DND-41 (cell line): ENCODE measurements around the gene DVL2.

Experiments used
- EZH2 ChIP-seq: IDR thresholded peaks from 3 replicates; pipeline ENCODE4 v1.6.1; 2012; ENCODE audit warnings: borderline replicate concordance, low read depth, mild to moderate bottlenecking, moderate library complexity, low read length, inconsistent platforms; ENCODE audit not compliant: severe bottlenecking
- TF ChIP-seq, protein P1 (sequence below): IDR thresholded peaks from 2 replicates; pipeline ENCODE4 v1.5.1; 2012; ENCODE audit warnings: borderline replicate concordance, low read length, moderate library complexity, mild to moderate bottlenecking; ENCODE audit not compliant: poor library complexity, severe bottlenecking; ENCODE audit errors: extremely low read depth

GRCh38 chr17:7241783-7242716 lies 7.7 kb upstream of the DVL2 start, which contains the start of gene GABARAP:
- no peak for TF ChIP-seq EZH2
- TF ChIP-seq, protein P1, sequence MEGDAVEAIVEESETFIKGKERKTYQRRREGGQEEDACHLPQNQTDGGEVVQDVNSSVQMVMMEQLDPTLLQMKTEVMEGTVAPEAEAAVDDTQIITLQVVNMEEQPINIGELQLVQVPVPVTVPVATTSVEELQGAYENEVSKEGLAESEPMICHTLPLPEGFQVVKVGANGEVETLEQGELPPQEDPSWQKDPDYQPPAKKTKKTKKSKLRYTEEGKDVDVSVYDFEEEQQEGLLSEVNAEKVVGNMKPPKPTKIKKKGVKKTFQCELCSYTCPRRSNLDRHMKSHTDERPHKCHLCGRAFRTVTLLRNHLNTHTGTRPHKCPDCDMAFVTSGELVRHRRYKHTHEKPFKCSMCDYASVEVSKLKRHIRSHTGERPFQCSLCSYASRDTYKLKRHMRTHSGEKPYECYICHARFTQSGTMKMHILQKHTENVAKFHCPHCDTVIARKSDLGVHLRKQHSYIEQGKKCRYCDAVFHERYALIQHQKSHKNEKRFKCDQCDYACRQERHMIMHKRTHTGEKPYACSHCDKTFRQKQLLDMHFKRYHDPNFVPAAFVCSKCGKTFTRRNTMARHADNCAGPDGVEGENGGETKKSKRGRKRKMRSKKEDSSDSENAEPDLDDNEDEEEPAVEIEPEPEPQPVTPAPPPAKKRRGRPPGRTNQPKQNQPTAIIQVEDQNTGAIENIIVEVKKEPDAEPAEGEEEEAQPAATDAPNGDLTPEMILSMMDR: no peak
